Renal pelvis (tissue), 4 donors: ENCODE measurements around the gene TTF1. TPM values are rescaled to one million over a fixed set of nuclear protein-coding genes. Genes with fewer than 3 reads are reported as not detected.
A peak's percentile ranks its signal among the peaks of the same experiment; 100 is the strongest.

Experiments used
- DNase-seq: peaks from one replicate; pipeline ENCODE4 v3.0.0-alpha.2; 2013
- polyA plus RNA-seq, 3 donors: library from polyadenylated mRNA; unstranded; fragments of 120-200 nt; gene quantifications; one replicate each; pipeline ENCODE4 v1.2.1, GENCODE V29; 2013; ENCODE audit not compliant: insufficient read length in 3 of 3

TTF1 gene
- polyA plus RNA-seq, 3 donors: 16.1 to 23.1 (median 19.1) TPM

DNA sequence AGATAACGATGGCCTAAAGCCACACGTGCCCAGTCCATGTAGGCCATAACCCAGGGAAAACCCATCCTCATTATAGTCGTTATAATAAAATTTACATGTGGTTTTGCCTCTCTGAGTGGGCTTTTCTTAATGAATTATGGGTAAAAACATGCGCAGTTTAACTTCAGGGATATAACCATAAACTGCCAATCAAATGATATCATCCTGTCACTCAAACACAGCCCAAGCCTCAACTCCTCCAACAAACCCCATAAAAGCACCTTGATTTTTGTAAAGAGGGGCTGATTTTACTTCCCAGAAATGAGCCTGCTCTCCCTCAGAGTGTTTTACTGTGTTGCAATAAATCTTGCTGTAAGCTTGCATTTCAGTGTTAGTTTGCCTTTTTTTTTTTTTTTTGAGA, 36.0 kb downstream of the TTF1 start:
- DNase-seq: no peak

- DNase-seq: no peak
These were observed 37.2 kb downstream of the TTF1 start for GRCh38 chr9:132369421-132369820.

- no peak for DNase-seq
These were observed 38.9 kb downstream of the TTF1 start for GRCh38 chr9:132367613-132368313.

GRCh38 chr9:132366481-132366880, 40.2 kb downstream of the TTF1 start:
- DNase-seq: no peak

DNA sequence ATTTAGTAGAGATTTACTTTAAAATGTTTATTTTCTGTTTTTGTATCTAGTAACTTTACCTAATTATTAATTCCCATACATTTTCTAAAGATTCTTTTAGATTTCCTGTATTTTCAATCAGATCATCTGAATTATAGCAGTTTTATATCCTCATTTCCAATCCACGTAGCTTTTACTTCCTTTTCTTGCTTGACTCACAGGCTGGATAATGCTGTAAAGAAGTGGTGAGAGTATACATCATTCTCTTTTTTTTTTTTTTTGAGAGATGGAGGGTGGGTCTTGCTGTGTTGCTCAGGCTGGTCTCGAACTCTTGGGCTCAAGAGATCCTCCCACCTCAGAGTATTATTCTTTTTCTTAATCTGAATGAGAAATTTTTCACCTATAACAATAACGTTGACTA, 40.7 kb downstream of the TTF1 start:
- DNase-seq: no peak

DNA sequence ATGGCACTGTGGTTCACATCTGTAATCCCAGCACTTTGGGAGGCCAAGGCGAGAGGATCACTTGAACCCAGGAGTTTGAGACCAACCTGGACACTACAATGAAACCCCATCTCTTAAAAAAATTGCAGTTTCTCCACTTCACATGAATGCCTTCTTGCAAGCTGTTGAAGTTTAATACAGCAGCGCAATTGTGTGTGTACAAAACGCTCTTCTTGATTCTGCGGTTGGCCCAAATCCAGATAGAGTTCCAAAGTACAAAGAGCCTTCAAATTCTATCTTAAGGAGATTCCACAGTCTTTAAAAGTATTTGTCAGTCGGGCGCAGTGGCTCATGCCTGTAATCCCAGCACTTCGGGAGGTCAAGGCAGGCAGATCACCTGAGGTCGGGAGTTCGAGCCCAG, 42.6 kb downstream of the TTF1 start:
- DNase-seq: no peak

DNA sequence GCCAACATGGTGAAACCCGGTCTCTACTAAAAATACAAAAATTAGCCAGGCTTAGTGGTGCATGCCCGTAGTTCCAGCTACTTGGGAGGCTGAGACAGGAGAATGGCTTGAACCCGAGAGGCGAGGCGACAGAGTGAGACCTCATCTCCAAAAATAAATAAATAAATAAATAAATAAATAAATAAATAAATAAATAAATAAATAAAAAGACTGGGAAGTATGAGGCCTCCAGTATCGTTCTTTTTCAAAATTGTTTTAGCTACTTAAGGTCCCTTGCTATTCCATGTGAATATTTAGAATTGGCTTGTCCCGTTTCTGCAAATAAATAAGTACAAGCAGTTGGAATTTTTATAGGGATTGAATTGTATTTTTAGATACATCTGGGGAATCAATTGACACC, 48.9 kb downstream of the TTF1 start:
- DNase-seq: no peak

GRCh38 chr9:132356324-132356924, 50.2 kb downstream of the TTF1 start:
- no peak for DNase-seq

DNA sequence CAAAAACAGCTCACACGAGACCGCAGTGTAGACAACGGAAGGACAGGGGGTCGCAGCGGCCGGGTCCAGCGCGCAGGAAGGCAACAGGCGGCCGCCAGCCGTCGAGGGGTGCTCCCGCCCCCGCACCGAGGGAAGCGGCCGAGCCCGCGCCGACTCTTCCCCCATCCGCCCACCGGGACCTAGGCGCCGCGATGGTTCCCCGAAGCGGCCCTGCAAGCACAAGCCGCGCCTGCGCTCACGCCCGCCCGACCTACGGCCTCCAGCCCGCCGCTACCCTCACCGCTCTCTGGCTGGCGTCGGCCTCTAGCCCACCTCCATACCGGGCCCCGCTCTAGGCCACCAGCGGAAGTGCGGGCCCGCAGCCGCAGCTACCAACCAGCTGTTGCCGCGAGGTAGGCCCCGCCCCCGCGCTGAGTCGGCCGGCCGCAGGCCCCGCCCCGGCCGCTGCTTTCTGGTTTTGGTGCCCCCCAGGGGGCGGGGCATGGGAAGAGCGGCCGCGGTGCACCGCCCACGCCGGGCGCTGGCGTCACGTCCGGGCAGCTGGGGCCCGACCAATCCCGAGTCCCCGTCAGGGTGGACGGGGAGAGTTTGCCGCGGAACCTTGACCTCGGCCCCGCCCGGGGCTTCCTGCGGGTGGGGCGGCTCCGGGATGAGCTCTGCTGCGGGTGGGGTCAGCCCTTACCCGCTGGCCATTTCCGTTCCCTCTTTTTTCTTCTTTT, 51.8 kb downstream of the TTF1 start, which contains the start of gene SETX:
SETX (minus strand) TSS at position 350 of the 719 bp plus-strand sequence. CDS start 5,558 bp downstream, outside the sequence.
- DNase-seq: peak; percentile 97

GRCh38 chr9:132351404-132352045, 55.1 kb downstream of the TTF1 start:
- no peak for DNase-seq

- no peak for DNase-seq
These were observed 55.8 kb downstream of the TTF1 start for GRCh38 chr9:132350861-132351315.

GRCh38 chr9:132348676-132349075, 58.0 kb downstream of the TTF1 start:
- no peak for DNase-seq

GRCh38 chr9:132346177-132346576, 60.5 kb downstream of the TTF1 start:
- no peak for DNase-seq

DNA sequence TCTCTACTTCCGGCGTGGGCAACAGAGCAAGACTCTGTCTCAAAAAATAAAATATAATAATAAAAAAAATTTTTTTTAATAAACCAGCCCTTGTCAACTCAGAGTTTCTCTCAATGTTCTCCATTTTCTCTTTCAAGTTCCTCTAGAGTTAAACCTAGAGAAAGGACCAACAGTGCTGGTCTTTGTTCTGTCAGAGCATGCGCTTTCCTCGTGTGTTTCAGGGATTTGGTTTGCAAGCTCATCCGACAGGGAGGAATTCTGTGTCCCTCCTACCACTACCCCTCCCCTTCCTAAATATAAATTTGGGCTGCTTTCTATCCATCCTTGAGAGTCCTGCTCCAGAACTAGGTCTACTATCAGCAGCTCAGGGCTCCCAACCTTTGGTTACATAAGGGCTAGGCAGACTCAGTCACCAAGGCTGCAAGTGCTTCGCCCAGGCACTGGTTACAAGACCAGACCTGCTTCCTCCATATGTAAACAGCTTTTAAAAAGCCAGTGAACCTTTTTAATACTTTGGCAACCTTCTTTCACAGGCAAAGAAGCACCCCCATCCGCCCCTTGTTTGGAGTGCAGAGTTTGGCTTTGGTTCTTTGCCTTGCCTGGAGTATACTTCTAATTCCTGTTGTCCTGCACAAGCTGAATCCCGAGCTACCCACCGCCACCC, 65.3 kb downstream of the TTF1 start:
- no peak for DNase-seq

GRCh38 chr9:132334364-132334763, 72.3 kb downstream of the TTF1 start:
- no peak for DNase-seq

DNA sequence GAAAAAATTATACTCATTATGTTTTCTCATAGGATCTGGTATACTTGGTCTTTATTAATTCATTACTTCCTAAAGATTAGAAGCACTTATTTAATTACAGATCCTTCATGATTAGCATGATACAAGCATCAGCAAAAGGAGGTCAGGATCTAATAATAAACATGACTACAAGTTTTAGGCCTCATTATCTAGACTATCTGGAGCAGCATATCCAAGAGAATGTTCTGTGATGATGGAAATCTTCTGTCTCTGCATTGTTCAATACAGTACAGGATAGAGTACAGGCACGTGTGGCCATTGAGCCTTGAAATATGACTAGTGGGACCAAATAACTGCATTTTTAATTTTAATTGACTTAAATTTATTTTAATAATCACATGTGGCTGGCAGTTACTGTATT, 73.1 kb downstream of the TTF1 start:
- DNase-seq: no peak

GRCh38 chr9:132328580-132328979, 78.1 kb downstream of the TTF1 start:
- DNase-seq: no peak

GRCh38 chr9:132327537-132327936, 79.1 kb downstream of the TTF1 start:
- no peak for DNase-seq
